Suprapubic skin (tissue), 4 donors: ENCODE results near the gene C17orf75. TPM values are rescaled to one million over a fixed set of nuclear protein-coding genes. Genes with fewer than 3 reads are reported as not detected.

ENCODE experiments used
- DNase-seq, 2 donors: peaks; one replicate each; pipeline ENCODE4 v3.0.0-alpha.2; 2019; ENCODE audit warnings: low spot score in 2 of 2
- H3K27ac ChIP-seq: fragments of 200-600 bp; sonication (generic); one replicate; pipeline ENCODE4 v1.5.1; 2019
- H3K27me3 ChIP-seq: fragments of 200-600 bp; sonication (generic); one replicate; pipeline ENCODE4 v1.5.1; 2019
- H3K36me3 ChIP-seq: fragments of 200-600 bp; sonication (generic); one replicate; pipeline ENCODE4 v1.5.1; 2019
- H3K4me1 ChIP-seq: fragments of 200-600 bp; sonication (generic); one replicate; pipeline ENCODE4 v1.5.1; 2019
- H3K4me3 ChIP-seq: fragments of 200-600 bp; sonication (generic); one replicate; pipeline ENCODE4 v1.5.1; 2019; ENCODE audit warnings: mild to moderate bottlenecking
- H3K9me3 ChIP-seq: fragments of 200-600 bp; sonication (generic); one replicate; pipeline ENCODE4 v1.5.1; 2019
- EP300 ChIP-seq: sonication (generic); formaldehyde crosslinking; IDR thresholded peaks from one replicate; pipeline ENCODE4 v1.6.1; 2017; ENCODE audit warnings: antibody characterized with exemption
- POLR2A ChIP-seq, 2 donors: fragments of 450-650 bp; IDR thresholded peaks; one replicate each; pipeline ENCODE4 v1.6.1; 2017; ENCODE audit warnings: antibody characterized with exemption in 2 of 2, mild to moderate bottlenecking in 2 of 2, moderate library complexity in 2 of 2
- POLR2AphosphoS5 ChIP-seq, 3 donors: sonication (generic); formaldehyde crosslinking; IDR thresholded peaks; one replicate each; pipeline ENCODE4 v1.6.1; 2017; ENCODE audit warnings: antibody characterized with exemption in 3 of 3
- WGBS: methylation state at CpG from one replicate; pipeline ENCODE4 v1.1.5; 2018; 5-methylcytosine and 5-hydroxymethylcytosine counted together
- total RNA-seq, 4 donors: library from RNA; depleted of rRNA; stranded (reverse); fragments of >200 nt; gene quantifications; one replicate each; pipeline ENCODE4 v1.1.0, GENCODE V29; 2016
- TF ChIP-seq, protein P1 (sequence below), 2 donors: fragments of 200-600 bp in 1 of 2; fragments of 450-650 bp in 1 of 2; sonication (generic) in 1 of 2; IDR thresholded peaks; one replicate each; pipeline ENCODE4 v1.5.1; 2016 to 2019; ENCODE audit warnings: antibody characterized with exemption in 2 of 2, mild to moderate bottlenecking in 1 of 2, moderate library complexity in 1 of 2

C17orf75 gene
- total RNA-seq, 4 donors from 2014 or later: 4.1 to 12.4 (median 8.3) TPM

DNA sequence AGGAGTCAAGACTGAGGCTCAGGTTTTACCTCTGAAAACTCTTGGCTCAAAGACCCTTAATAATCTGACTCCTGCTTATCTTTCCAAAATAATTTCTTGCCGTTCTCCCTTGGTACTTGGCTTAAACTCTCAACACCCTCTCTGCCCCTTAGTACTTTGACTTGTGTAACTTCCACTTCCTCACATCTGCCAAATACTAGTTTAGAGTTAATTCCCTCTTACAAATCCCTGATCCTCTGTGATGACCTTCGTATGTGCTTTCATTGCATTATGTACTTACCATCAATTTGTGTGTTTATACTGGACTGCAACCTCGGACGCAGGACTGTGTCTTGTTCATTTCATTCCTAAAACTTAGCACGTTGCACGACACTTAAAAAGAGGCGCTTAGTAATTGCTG, 43.1 kb upstream of the C17orf75 start:
- TF ChIP-seq POLR2AphosphoS5 (IDR thresholded peaks at IDR 0.05): no peak
- TF ChIP-seq, protein P1, sequence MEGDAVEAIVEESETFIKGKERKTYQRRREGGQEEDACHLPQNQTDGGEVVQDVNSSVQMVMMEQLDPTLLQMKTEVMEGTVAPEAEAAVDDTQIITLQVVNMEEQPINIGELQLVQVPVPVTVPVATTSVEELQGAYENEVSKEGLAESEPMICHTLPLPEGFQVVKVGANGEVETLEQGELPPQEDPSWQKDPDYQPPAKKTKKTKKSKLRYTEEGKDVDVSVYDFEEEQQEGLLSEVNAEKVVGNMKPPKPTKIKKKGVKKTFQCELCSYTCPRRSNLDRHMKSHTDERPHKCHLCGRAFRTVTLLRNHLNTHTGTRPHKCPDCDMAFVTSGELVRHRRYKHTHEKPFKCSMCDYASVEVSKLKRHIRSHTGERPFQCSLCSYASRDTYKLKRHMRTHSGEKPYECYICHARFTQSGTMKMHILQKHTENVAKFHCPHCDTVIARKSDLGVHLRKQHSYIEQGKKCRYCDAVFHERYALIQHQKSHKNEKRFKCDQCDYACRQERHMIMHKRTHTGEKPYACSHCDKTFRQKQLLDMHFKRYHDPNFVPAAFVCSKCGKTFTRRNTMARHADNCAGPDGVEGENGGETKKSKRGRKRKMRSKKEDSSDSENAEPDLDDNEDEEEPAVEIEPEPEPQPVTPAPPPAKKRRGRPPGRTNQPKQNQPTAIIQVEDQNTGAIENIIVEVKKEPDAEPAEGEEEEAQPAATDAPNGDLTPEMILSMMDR (IDR thresholded peaks at IDR 0.05): no peak
- TF ChIP-seq POLR2A (IDR thresholded peaks at IDR 0.05): no peak
- TF ChIP-seq EP300: no peak
- Histone ChIP-seq H3K9me3 (no peaks in the 10 kb centered on the region), H3K4me3 (no peak overlapping the region), H3K4me1 (no peaks in the 10 kb centered on the region), H3K27ac (no peak overlapping the region), H3K27me3 (no peaks in the 10 kb centered on the region), H3K36me3 (peaks cover 25% of the 10 kb centered on the region)
- WGBS: 82% methylated on average over 7 of the region's 7 CpGs
- no peak for DNase-seq

DNA sequence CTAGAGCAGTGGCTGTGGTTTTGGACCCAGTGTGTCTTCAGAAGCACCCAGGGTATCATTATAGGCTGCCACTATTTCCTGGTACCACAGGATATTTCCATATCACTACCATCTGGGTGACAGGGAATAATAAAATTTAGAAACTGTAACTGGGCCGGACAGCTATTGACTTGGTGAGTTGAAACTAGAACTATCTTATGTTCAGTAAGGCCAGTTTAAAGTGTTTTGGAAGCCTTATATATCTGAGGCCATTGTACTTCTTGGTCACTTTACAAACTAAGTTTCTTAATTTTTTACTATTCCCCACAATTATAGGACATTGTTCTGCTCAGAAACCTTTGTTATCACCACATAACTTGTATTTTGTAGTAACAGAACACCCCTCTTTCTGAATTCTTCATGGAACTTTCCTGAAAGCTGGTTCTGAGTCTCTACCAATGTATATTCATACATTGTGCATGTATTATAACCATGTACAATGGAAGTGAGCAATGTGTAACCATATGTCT, 42.0 kb upstream of the C17orf75 start:
- Histone ChIP-seq H3K27me3 (no peaks in the 10 kb centered on the region), H3K4me3 (no peak overlapping the region), H3K36me3 (peaks cover 37% of the 10 kb centered on the region), H3K9me3 (no peaks in the 10 kb centered on the region), H3K27ac (no peak overlapping the region), H3K4me1 (no peaks in the 10 kb centered on the region)
- 90% methylated on average over 1 of the region's 1 CpG for WGBS
- DNase-seq: no peak
- no peak for TF ChIP-seq POLR2A (IDR thresholded peaks at IDR 0.05)
- no peak for TF ChIP-seq EP300
- TF ChIP-seq, protein P1 (IDR thresholded peaks at IDR 0.05): no peak
- TF ChIP-seq POLR2AphosphoS5 (IDR thresholded peaks at IDR 0.05): no peak

DNA sequence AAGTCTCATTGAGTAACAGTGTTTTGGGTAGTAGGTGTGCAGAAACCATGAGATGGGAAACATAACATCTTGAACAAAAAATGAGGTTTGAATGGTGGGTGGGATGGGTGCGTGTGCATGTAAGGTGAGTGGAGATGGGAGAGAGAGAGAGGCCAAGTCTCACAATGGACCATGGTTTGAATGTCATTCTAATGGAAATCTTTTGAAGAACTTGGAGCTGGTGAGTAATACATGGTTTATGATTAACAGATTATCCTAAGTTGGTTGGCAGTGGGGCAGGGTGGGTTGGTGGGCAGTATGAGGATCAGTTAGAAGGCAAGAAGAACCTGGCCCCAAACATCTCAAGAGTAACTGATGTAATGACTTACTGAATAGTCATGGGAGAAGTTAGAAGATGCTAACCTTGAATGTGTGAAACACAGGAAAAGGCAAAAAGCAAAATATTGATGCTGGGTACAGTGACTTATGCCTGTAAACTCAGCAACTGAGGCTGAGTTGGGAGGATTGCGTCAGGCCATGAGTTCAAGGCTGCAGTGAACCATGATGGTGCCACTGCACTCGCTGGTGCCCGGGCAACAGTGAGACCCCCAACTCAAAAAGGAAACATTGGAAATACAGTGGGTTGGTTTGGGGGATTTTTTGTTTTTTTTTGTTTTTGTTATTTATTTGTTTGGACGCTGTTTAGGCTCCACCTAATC, 40.7 kb upstream of the C17orf75 start:
- peaks cover 50% of the 10 kb centered on the region for H3K36me3 ChIP-seq
- no peaks in the 10 kb centered on the region for H3K9me3 ChIP-seq
- 97% methylated on average over 5 of the region's 5 CpGs for WGBS
- no peaks in the 10 kb centered on the region for H3K4me1 ChIP-seq
- no peak for DNase-seq
- no peak overlapping the region for H3K4me3 ChIP-seq
- no peak overlapping the region for H3K27ac ChIP-seq
- H3K27me3 ChIP-seq: no peaks in the 10 kb centered on the region
- TF ChIP-seq POLR2A (IDR thresholded peaks at IDR 0.05): no peak
- no peak for TF ChIP-seq EP300

DNA sequence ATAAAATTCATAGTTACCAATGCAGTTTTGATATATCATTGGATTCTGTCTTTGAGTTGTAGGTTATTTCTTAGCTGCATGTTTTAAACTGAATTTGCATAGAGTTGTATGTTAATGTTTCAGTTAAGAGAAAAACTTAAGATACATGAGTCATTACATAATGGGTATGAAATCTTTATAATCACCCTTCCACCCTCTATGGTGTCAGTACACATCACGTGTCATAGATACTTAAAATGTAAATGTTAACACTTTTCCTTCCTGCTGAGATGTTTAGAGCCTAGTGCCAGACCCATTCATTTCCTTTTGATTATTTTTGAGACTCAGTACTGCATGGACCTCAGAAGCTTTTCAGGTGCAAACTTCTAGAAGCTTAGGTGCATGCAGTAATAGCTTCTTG, 28.5 kb upstream of the C17orf75 start:
- Histone ChIP-seq H3K36me3 (peaks cover 90% of the 10 kb centered on the region), H3K27me3 (no peaks in the 10 kb centered on the region), H3K4me3 (no peak overlapping the region), H3K4me1 (no peaks in the 10 kb centered on the region), H3K9me3 (no peaks in the 10 kb centered on the region), H3K27ac (no peak overlapping the region)
- 63% methylated on average over 1 of the region's 1 CpG for WGBS
- TF ChIP-seq POLR2AphosphoS5 (IDR thresholded peaks at IDR 0.05) (no peak), EP300 (no peak), POLR2A (IDR thresholded peaks at IDR 0.05) (no peak)
- TF ChIP-seq, protein P1 (IDR thresholded peaks at IDR 0.05): no peak
- no peak for DNase-seq

DNA sequence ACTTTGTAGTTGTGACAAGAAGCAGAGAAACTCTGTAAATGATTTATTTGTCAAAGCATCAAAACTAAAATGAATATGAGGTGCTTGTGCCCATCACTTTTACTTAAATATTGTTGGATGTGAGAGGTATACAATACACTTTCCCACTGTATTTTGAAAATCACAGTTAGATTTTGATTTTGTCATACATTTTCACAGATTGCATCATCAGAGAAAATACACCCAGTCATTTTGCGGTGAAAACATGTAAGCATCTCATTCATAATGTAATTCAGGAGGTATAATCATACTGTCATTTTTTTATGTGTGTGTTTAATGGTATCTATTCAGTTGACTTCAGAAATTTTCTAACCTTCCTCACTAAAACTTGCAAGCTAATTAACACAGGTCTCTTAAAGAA, 19.3 kb upstream of the C17orf75 start:
- no peak for TF ChIP-seq POLR2AphosphoS5 (IDR thresholded peaks at IDR 0.05)
- no peak for TF ChIP-seq POLR2A (IDR thresholded peaks at IDR 0.05)
- TF ChIP-seq EP300: no peak
- TF ChIP-seq, protein P1 (IDR thresholded peaks at IDR 0.05): no peak
- Histone ChIP-seq H3K27me3 (no peaks in the 10 kb centered on the region), H3K4me1 (peaks cover 17% of the 10 kb centered on the region), H3K9me3 (no peaks in the 10 kb centered on the region), H3K4me3 (no peak overlapping the region), H3K27ac (no peak overlapping the region), H3K36me3 (peaks cover 95% of the 10 kb centered on the region)
- DNase-seq: no peak
- WGBS: 94% methylated on average over 1 of the region's 1 CpG
